Tibial nerve (tissue), 4 donors: ENCODE measurements around the gene GSX1. TPM values are rescaled to one million over a fixed set of nuclear protein-coding genes. Genes with fewer than 3 reads are reported as not detected.

Experiments used
- DNase-seq, 2 donors: peaks; one replicate each; pipeline ENCODE4 v3.0.0-alpha.2; 2019; ENCODE audit warnings: low spot score in 2 of 2
- H3K27ac ChIP-seq, 4 donors: fragments of 200-600 bp; sonication (generic) in 3 of 4; one replicate each; pipeline ENCODE4 v1.5.1; 2017 to 2019; ENCODE audit warnings: mild to moderate bottlenecking in 1 of 4
- H3K27me3 ChIP-seq, 2 donors: fragments of 200-600 bp; sonication (generic) in 1 of 2; one replicate each; pipeline versions ENCODE4 v1.5.1 to v1.6.0; 2017 to 2019
- H3K36me3 ChIP-seq, 3 donors: fragments of 200-600 bp; sonication (generic); one replicate each; pipeline ENCODE4 v1.5.1; 2018 to 2019
- H3K4me1 ChIP-seq, 4 donors: fragments of 200-600 bp; sonication (generic) in 3 of 4; one replicate each; pipeline ENCODE4 v1.5.1; 2017 to 2019
- H3K4me3 ChIP-seq, 4 donors: fragments of 200-600 bp; sonication (generic) in 3 of 4; one replicate each; pipeline ENCODE4 v1.5.1; 2017 to 2019; ENCODE audit warnings: mild to moderate bottlenecking in 1 of 4, moderate library complexity in 1 of 4
- H3K9me3 ChIP-seq, 4 donors: fragments of 200-600 bp; sonication (generic) in 3 of 4; one replicate each; pipeline ENCODE4 v1.5.1; 2017 to 2019
- CTCF ChIP-seq, 5 experiments: fragments of 200-600 bp in 3 of 5; fragments of 450-650 bp in 2 of 5; sonication (generic) in 3 of 5; IDR thresholded peaks; one replicate each; pipeline ENCODE4 v1.5.1; 2016 to 2019; ENCODE audit warnings: antibody characterized with exemption in 5 of 5, mild to moderate bottlenecking in 3 of 5, moderate library complexity in 2 of 5
- EP300 ChIP-seq, 2 donors: sonication (generic); formaldehyde crosslinking; IDR thresholded peaks; one replicate each; pipeline ENCODE4 v1.6.1; 2017; ENCODE audit warnings: antibody characterized with exemption in 2 of 2, mild to moderate bottlenecking in 1 of 2
- POLR2A ChIP-seq, 2 donors: fragments of 450-650 bp; IDR thresholded peaks; one replicate each; pipeline ENCODE4 v1.6.1; 2017; ENCODE audit warnings: antibody characterized with exemption in 2 of 2, mild to moderate bottlenecking in 2 of 2, moderate library complexity in 2 of 2
- WGBS, 2 donors: methylation state at CpG; one replicate each; pipeline ENCODE4 v1.1.5; 2018; 5-methylcytosine and 5-hydroxymethylcytosine counted together
- total RNA-seq, 4 donors: library from RNA; depleted of rRNA; stranded (reverse); fragments of >200 nt; gene quantifications; one replicate each; pipeline ENCODE4 v1.1.0, GENCODE V29; 2016

Gene GSX1
- total RNA-seq, 4 donors from 2014 or later = not detected

GRCh38 chr13:27765650-27766049, 26.6 kb upstream of the GSX1 start:
- TF ChIP-seq CTCF (IDR thresholded peaks at IDR 0.05) (no peak), POLR2A (IDR thresholded peaks at IDR 0.05) (no peak), EP300 (IDR thresholded peaks at IDR 0.05) (no peak)
- Histone ChIP-seq H3K27me3 (no peaks in the 10 kb centered on the region), H3K36me3 (no peaks in the 10 kb centered on the region), H3K4me3 (no peak overlapping the region), H3K9me3 (no peaks in the 10 kb centered on the region), H3K4me1 (no peaks in the 10 kb centered on the region), H3K27ac (no peak overlapping the region)
- DNase-seq = no peak
- 70% methylated on average over 9 of the region's 9 CpGs for WGBS, 2 donors

- 12 to 22% methylated on average over 3 of the region's 3 CpGs for WGBS, 2 donors
- H3K4me1 ChIP-seq = no peaks in the 10 kb centered on the region
- H3K4me3 ChIP-seq = no peak overlapping the region
- DNase-seq = no peak
- peaks cover 0 to 4% of the 10 kb centered on the region in 2 donors for H3K27me3 ChIP-seq
- H3K36me3 ChIP-seq = no peaks in the 10 kb centered on the region
- H3K27ac ChIP-seq = no peak overlapping the region
- H3K9me3 ChIP-seq = no peaks in the 10 kb centered on the region
- TF ChIP-seq CTCF (IDR thresholded peaks at IDR 0.05) (no peak), EP300 (IDR thresholded peaks at IDR 0.05) (no peak), POLR2A (IDR thresholded peaks at IDR 0.05) (no peak)
Measured at GRCh38 chr13:27770809-27771208, 21.5 kb upstream of the GSX1 start.

GRCh38 chr13:27772651-27773425, 19.4 kb upstream of the GSX1 start:
- Histone ChIP-seq H3K36me3 (no peaks in the 10 kb centered on the region), H3K4me1 (no peaks in the 10 kb centered on the region), H3K27ac (no peak overlapping the region), H3K9me3 (no peaks in the 10 kb centered on the region), H3K27me3 (peaks cover 0 to 5% of the 10 kb centered on the region in 2 donors), H3K4me3 (no peak overlapping the region)
- 74 to 80% methylated on average over 12 to 14 of the region's 14 CpGs for WGBS, 2 donors
- DNase-seq = no peak
- no peak for TF ChIP-seq POLR2A (IDR thresholded peaks at IDR 0.05)
- no peak for TF ChIP-seq EP300 (IDR thresholded peaks at IDR 0.05)
- no peak for TF ChIP-seq CTCF (IDR thresholded peaks at IDR 0.05)

GRCh38 chr13:27774169-27774568, 18.1 kb upstream of the GSX1 start:
- Histone ChIP-seq H3K36me3 (no peaks in the 10 kb centered on the region), H3K4me3 (no peak overlapping the region), H3K9me3 (no peaks in the 10 kb centered on the region), H3K27me3 (peaks cover 0 to 7% of the 10 kb centered on the region in 2 donors), H3K27ac (no peak overlapping the region), H3K4me1 (no peaks in the 10 kb centered on the region)
- no peak for DNase-seq
- no peak for TF ChIP-seq POLR2A (IDR thresholded peaks at IDR 0.05)
- TF ChIP-seq CTCF (IDR thresholded peaks at IDR 0.05) = no peak
- TF ChIP-seq EP300 (IDR thresholded peaks at IDR 0.05) = no peak
- 86 to 90% methylated on average over 8 of the region's 8 CpGs for WGBS, 2 donors

- no peak overlapping the region for H3K27ac ChIP-seq
- TF ChIP-seq CTCF (IDR thresholded peaks at IDR 0.05) = no peak
- TF ChIP-seq EP300 (IDR thresholded peaks at IDR 0.05) = no peak
- no peak for TF ChIP-seq POLR2A (IDR thresholded peaks at IDR 0.05)
- H3K27me3 ChIP-seq = peaks cover 0 to 7% of the 10 kb centered on the region in 2 donors
- H3K4me1 ChIP-seq = no peaks in the 10 kb centered on the region
- DNase-seq = no peak
- 77 to 93% methylated on average over 2 of the region's 2 CpGs for WGBS, 2 donors
- H3K36me3 ChIP-seq = no peaks in the 10 kb centered on the region
- no peak overlapping the region for H3K4me3 ChIP-seq
- no peaks in the 10 kb centered on the region for H3K9me3 ChIP-seq
Measured at GRCh38 chr13:27774651-27775050, 17.6 kb upstream of the GSX1 start.
